K562 (cell line): ENCODE data around the gene GNG14. TPM values are rescaled to one million over a fixed set of nuclear protein-coding genes. Genes with fewer than 3 reads are reported as not detected.

Source experiments
- ELF2 ChIP-seq: fragments of 250-450 bp; sonication (Bioruptor Pico); IDR thresholded peaks from 2 replicates; pipeline ENCODE4 v1.5.0; 2021; ENCODE audit warnings: mild to moderate bottlenecking
- GABPA ChIP-seq: fragments of 200-800 bp; sonication (Bioruptor generic); conservative IDR thresholded peaks from 2 replicates; pipeline ENCODE4 v1.6.1; 2016; ENCODE audit warnings: low read depth, missing genetic modification characterization, missing compliant biosample characterization
- GATAD2A ChIP-seq: fragments of 450-650 bp; IDR thresholded peaks from 2 replicates; pipeline ENCODE4 v1.6.1; 2017
- PHF20 ChIP-seq: fragments of 450-650 bp; IDR thresholded peaks from 2 replicates; pipeline ENCODE4 v1.6.1; 2018; ENCODE audit not compliant: partially characterized antibody
- PHF8 ChIP-seq: fragments of 200-600 bp; sonication (generic); IDR thresholded peaks from 2 replicates; pipeline ENCODE4 v1.6.1; 2012; ENCODE audit warnings: mixed run types, mild to moderate bottlenecking, inconsistent platforms, low read length, moderate library complexity, borderline replicate concordance
- POLR2AphosphoS2 ChIP-seq: IDR thresholded peaks from 2 replicates; pipeline ENCODE4 v1.6.1; 2012; ENCODE audit warnings: low read length, improper control_type of control experiment
- SIN3A ChIP-seq, 2 experiments: fragments of 150-350 bp in 1 of 2; IDR thresholded peaks; 2 replicates each; pipeline ENCODE4 v1.6.1; 2011 to 2016; ENCODE audit warnings: borderline replicate concordance in 2 of 2, low read depth in 2 of 2, low read length in 2 of 2, mild to moderate bottlenecking in 2 of 2, moderate library complexity in 2 of 2; ENCODE audit not compliant: control insufficient read depth in 1 of 2
- SIX5 ChIP-seq, 2 experiments: IDR thresholded peaks; 2 replicates each; pipeline ENCODE4 v1.6.1; 2011; ENCODE audit warnings: low read length in 2 of 2, borderline replicate concordance in 1 of 2, low read depth in 1 of 2, mild to moderate bottlenecking in 1 of 2, moderate library complexity in 1 of 2; ENCODE audit not compliant: insufficient read depth in 1 of 2
- SLC30A9 ChIP-seq: fragments of 250-450 bp; sonication (Bioruptor Pico); IDR thresholded peaks from 2 replicates; pipeline ENCODE4 v1.8.0; 2022; ENCODE audit warnings: mild to moderate bottlenecking, moderate library complexity
- SUPT5H ChIP-seq: fragments of 450-650 bp; IDR thresholded peaks from 2 replicates; pipeline ENCODE4 v1.6.1; 2016
- TFAP4 ChIP-seq: sonication (generic); formaldehyde crosslinking; IDR thresholded peaks from 2 replicates; pipeline ENCODE4 v1.8.0; 2022; ENCODE audit warnings: missing genetic modification reagents, mild to moderate bottlenecking, moderate library complexity, borderline replicate concordance
- THAP12 ChIP-seq: fragments of 250-450 bp; sonication (Bioruptor Pico); IDR thresholded peaks from 2 replicates; pipeline ENCODE4 v1.9.0; 2021; ENCODE audit warnings: mild to moderate bottlenecking, inconsistent platforms
- ZBTB40 ChIP-seq, 2 experiments: fragments of 450-650 bp in 1 of 2; sonication (generic) in 1 of 2; formaldehyde crosslinking in 1 of 2; IDR thresholded peaks; 2 replicates each; pipeline versions ENCODE4 v1.7.1 to v1.9.0; 2016 to 2022; ENCODE audit warnings: inconsistent platforms in 1 of 2, mild to moderate bottlenecking in 1 of 2, missing genetic modification reagents in 1 of 2
- polyA plus RNA-seq, 8 experiments: library from polyadenylated mRNA; depleted of rRNA in 4 of 8; stranded (reverse) in 5 of 8; unstranded in 3 of 8; fragments of >200 nt; fragmentation: Nextera tagmentation in 2 of 8; fragmentation: Illumina TruSeq in 1 of 8; extraction: Ambion mirVana in 2 of 8; extraction: Trizol in 1 of 8; gene quantifications; 2 replicates each; pipeline versions ENCODE4 v1.2.1 to v1.2.3, GENCODE V29; 2011 to 2014; ENCODE audit warnings: inconsistent platforms in 1 of 8, missing spikeins in 1 of 8
- total RNA-seq, 7 experiments: library from RNA; depleted of rRNA in 6 of 7; stranded (reverse); fragments of >200 nt in 6 of 7; fragmentation: Illumina TruSeq in 2 of 7; extraction: Trizol in 2 of 7; gene quantifications; 2 replicates each; pipeline versions ENCODE4 v1.2.1 to v1.2.3, GENCODE V29; 2011 to 2021; ENCODE audit warnings: low replicate concordance in 1 of 7

The GNG14 gene
- total and polyA plus RNA-seq, 9 of the 15 experiments (the other 6 are each of a cell fraction or from before 2014, with no cell fraction given): not detected

GRCh38 chr19:12696366-12697335 is 8.9 kb downstream of the GNG14 start, which contains the start of gene FBXW9 (continued):
- peak; percentile 97 for TF ChIP-seq ZBTB40 (IDR thresholded peaks at IDR 0.05)
- no peak for TF ChIP-seq ZBTB40 (CRISPR knock-in tag; IDR thresholded peaks at IDR 0.05)
- peak; percentile 95 for TF ChIP-seq PHF20
- peak; percentile 85 for TF ChIP-seq SUPT5H
- peak; percentile 90 for TF ChIP-seq ELF2
- peak; percentile 98 for TF ChIP-seq GABPA (tag)
- TF ChIP-seq SIX5 (IDR thresholded peaks at IDR 0.05; ENCODE audit: borderline replicate concordance in 1 of 2, insufficient read depth in 1 of 2, low read depth in 1 of 2, low read length in 2 of 2): peak; percentile 21 to 37; a peak in 1 of 4 replicates
- TF ChIP-seq SIN3A (IDR thresholded peaks at IDR 0.05; ENCODE audit: borderline replicate concordance in 2 of 2, control insufficient read depth in 1 of 2, low read depth in 2 of 2, low read length in 2 of 2): peak; percentile 99
- TF ChIP-seq TFAP4 (CRISPR knock-in tag): peak; percentile 64; the same call in 1 of the 2 replicates
- peak; percentile 97 for TF ChIP-seq POLR2AphosphoS2
- peak; percentile 73 for TF ChIP-seq PHF8
- TF ChIP-seq SLC30A9 (CRISPR knock-in tag): no peak
- no peak for TF ChIP-seq THAP12 (CRISPR knock-in tag)
- TF ChIP-seq GATAD2A: no peak
